Caco-2 (cell line): ENCODE results near the gene KIF25. TPM values are rescaled to one million over a fixed set of nuclear protein-coding genes. Genes with fewer than 3 reads are reported as not detected.

Source experiments
- BruUV-seq: library from RNA; stranded (reverse); fragments of 400-500 nt; replicated peaks from 2 replicates; lab custom pipeline; 2021; lab: Mats Ljungman, UMichigan
- CTCF ChIA-PET: fragments of 300-600 bp; sonication (Branson Sonifier 250); formaldehyde crosslinking; loops from one replicate; lab custom pipeline; 2022; ENCODE audit warnings: antibody characterized with exemption; lab: Charles Lee
- POLR2A ChIA-PET: fragments of 300-600 bp; sonication (Branson Sonifier 250); formaldehyde crosslinking; loops from one replicate; lab custom pipeline; 2022; ENCODE audit warnings: antibody characterized with exemption; lab: Charles Lee
- DNase-seq, 2 experiments: peaks; one replicate each; pipeline versions ENCODE4 v3.0.0 to v3.0.0-alpha.2; 2020 to 2022
- H3K27me3 ChIP-seq: replicated peaks from 2 replicates; pipeline ENCODE4 v1.6.0; 2011; ENCODE audit warnings: low read length; ENCODE audit not compliant: control insufficient read depth, insufficient read depth
- H3K36me3 ChIP-seq: 2 replicates; pipeline ENCODE4 v1.5.1; 2011; ENCODE audit warnings: low read length; ENCODE audit not compliant: control insufficient read depth, insufficient read depth
- H3K4me1 ChIP-seq: fragments of 250-450 bp; sonication (Bioruptor Pico); 2 replicates; pipeline ENCODE4 v1.5.1; 2020; ENCODE audit warnings: mild to moderate bottlenecking
- H3K4me3 ChIP-seq: 2 replicates; pipeline ENCODE4 v1.5.1; 2011; ENCODE audit warnings: low read depth, mild to moderate bottlenecking, control low read depth, low read length
- H3K9me3 ChIP-seq: fragments of 250-450 bp; sonication (Bioruptor Pico); 2 replicates; pipeline ENCODE4 v1.5.1; 2020; ENCODE audit warnings: mild to moderate bottlenecking, moderate library complexity
- H3K27ac Mint-ChIP-seq: one replicate; pipeline ENCODE4 v1.8.0; 2022; ENCODE audit warnings: mixed read lengths; ENCODE audit not compliant: unreplicated experiment
- H3K27me3 Mint-ChIP-seq: one replicate; pipeline ENCODE4 v1.8.0; 2022; ENCODE audit warnings: mixed read lengths; ENCODE audit not compliant: insufficient read depth, unreplicated experiment
- H3K36me3 Mint-ChIP-seq: one replicate; pipeline ENCODE4 v1.8.0; 2022; ENCODE audit warnings: mild to moderate bottlenecking, mixed read lengths; ENCODE audit not compliant: insufficient read depth, unreplicated experiment
- H3K4me1 Mint-ChIP-seq: one replicate; pipeline ENCODE4 v1.8.0; 2022; ENCODE audit warnings: low read depth, mixed read lengths; ENCODE audit not compliant: unreplicated experiment
- H3K4me3 Mint-ChIP-seq: one replicate; pipeline ENCODE4 v1.8.0; 2022; ENCODE audit warnings: mild to moderate bottlenecking, moderate library complexity, mixed read lengths; ENCODE audit not compliant: unreplicated experiment
- H3K9me3 Mint-ChIP-seq: one replicate; pipeline ENCODE4 v1.8.0; 2022; ENCODE audit warnings: mixed read lengths; ENCODE audit not compliant: unreplicated experiment
- CTCF ChIP-seq, 2 experiments: fragments of 200-600 bp in 1 of 2; IDR thresholded peaks; 1 replicate in 1 of 2; 2 replicates in 1 of 2; pipeline versions ENCODE4 v1.5.1 to v1.8.0; 2011 to 2022; ENCODE audit warnings: antibody characterized with exemption in 1 of 2, control low read depth in 1 of 2, inconsistent platforms in 1 of 2, low read depth in 1 of 2, low read length in 1 of 2, mild to moderate bottlenecking in 1 of 2, moderate library complexity in 1 of 2; ENCODE audit not compliant: insufficient read depth in 1 of 2, severe bottlenecking in 1 of 2, unreplicated experiment in 1 of 2
- intact Hi-C: fragments of 100-400 bp; cut with micrococcal nuclease; formaldehyde crosslinking; loops from one replicate; pipeline ENCODE4 v1.10.0; 2022; ENCODE audit not compliant: unreplicated experiment
- total RNA-seq: library from RNA; stranded (reverse); gene quantifications from 2 replicates; pipeline ENCODE4 v1.2.3, GENCODE V29; 2022

Gene KIF25
- total RNA-seq, 1 experiment from 2014 or later, result not detected

- POLR2A ChIA-PET, result no interaction called here
- no peak overlapping the region for H3K4me3 Mint-ChIP-seq
- H3K4me3 ChIP-seq, result no peak overlapping the region
- no peaks in the 10 kb centered on the region for H3K27me3 ChIP-seq
- no peaks in the 10 kb centered on the region for H3K4me1 Mint-ChIP-seq
- no peak for TF ChIP-seq CTCF (IDR thresholded peaks at IDR 0.05; ENCODE audit: insufficient read depth in 1 of 2, low read depth in 1 of 2, low read length in 1 of 2, severe bottlenecking in 1 of 2, unreplicated experiment in 1 of 2)
- BruUV-seq, result no TSS peak
- H3K9me3 ChIP-seq, result no peaks in the 10 kb centered on the region
- no peaks in the 10 kb centered on the region for H3K9me3 Mint-ChIP-seq
- H3K27me3 Mint-ChIP-seq, result no peaks in the 10 kb centered on the region
- peaks cover 6% of the 10 kb centered on the region for H3K36me3 Mint-ChIP-seq
- CTCF ChIA-PET, result no interaction called here
- H3K27ac Mint-ChIP-seq, result no peak overlapping the region
- intact Hi-C loops, result no loop called here
- no peak for DNase-seq
- H3K36me3 ChIP-seq, result no peaks in the 10 kb centered on the region
- no peaks in the 10 kb centered on the region for H3K4me1 ChIP-seq
Observed at GRCh38 chr6:168002804-168003203, 5.3 kb downstream of the KIF25 start.

- no peak overlapping the region for H3K4me3 Mint-ChIP-seq
- Histone ChIP-seq H3K27me3 (no peaks in the 10 kb centered on the region), H3K4me1 (no peaks in the 10 kb centered on the region), H3K36me3 (no peaks in the 10 kb centered on the region), H3K4me3 (no peak overlapping the region), H3K9me3 (peaks cover 5% of the 10 kb centered on the region)
- TF ChIP-seq CTCF (IDR thresholded peaks at IDR 0.05; ENCODE audit: insufficient read depth in 1 of 2, low read depth in 1 of 2, low read length in 1 of 2, severe bottlenecking in 1 of 2, unreplicated experiment in 1 of 2), result no peak
- H3K27me3 Mint-ChIP-seq, result no peaks in the 10 kb centered on the region
- H3K36me3 Mint-ChIP-seq, result peaks cover 6% of the 10 kb centered on the region
- H3K9me3 Mint-ChIP-seq, result peaks cover 6% of the 10 kb centered on the region
- DNase-seq, result no peak
- BruUV-seq, result no TSS peak
- ChIA-PET CTCF (no interaction called here), POLR2A (no interaction called here)
- no peak overlapping the region for H3K27ac Mint-ChIP-seq
- intact Hi-C loops, result no loop called here
- H3K4me1 Mint-ChIP-seq, result no peaks in the 10 kb centered on the region
Observed at GRCh38 chr6:168004023-168004422, 6.6 kb downstream of the KIF25 start.

GRCh38 chr6:168004945-168005344, 7.5 kb downstream of the KIF25 start:
- H3K4me3 Mint-ChIP-seq, result no peak overlapping the region
- no peaks in the 10 kb centered on the region for H3K4me1 Mint-ChIP-seq
- no peak overlapping the region for H3K27ac Mint-ChIP-seq
- no peak overlapping the region for H3K4me3 ChIP-seq
- ChIA-PET POLR2A (no interaction called here), CTCF (no interaction called here)
- no peaks in the 10 kb centered on the region for H3K27me3 Mint-ChIP-seq
- peaks cover 6% of the 10 kb centered on the region for H3K36me3 Mint-ChIP-seq
- H3K9me3 ChIP-seq, result peaks cover 5% of the 10 kb centered on the region
- H3K36me3 ChIP-seq, result no peaks in the 10 kb centered on the region
- intact Hi-C loops, result no loop called here
- H3K4me1 ChIP-seq, result no peaks in the 10 kb centered on the region
- no peaks in the 10 kb centered on the region for H3K27me3 ChIP-seq
- BruUV-seq, result no TSS peak
- TF ChIP-seq CTCF (IDR thresholded peaks at IDR 0.05; ENCODE audit: insufficient read depth in 1 of 2, low read depth in 1 of 2, low read length in 1 of 2, severe bottlenecking in 1 of 2, unreplicated experiment in 1 of 2), result no peak
- peaks cover 15% of the 10 kb centered on the region for H3K9me3 Mint-ChIP-seq
- no peak for DNase-seq
